ENCODE data around the gene APBA3.

APBA3 gene

GRCh38 chr19:3751236-3751635, 10.3 kb downstream of the APBA3 start:
- no peak for FAIRE-seq

GRCh38 chr19:3750211-3750610, 11.3 kb downstream of the APBA3 start:
- FAIRE-seq, result no peak
- no peak for DNase-seq (ENCODE audit: insufficient read length, low spot score)

More at GRCh38 chr19:3751236-3751635, 10.3 kb downstream of the APBA3 start:
- DNase-seq (ENCODE audit: insufficient read length, low spot score), result no peak

- FAIRE-seq, result no peak
- DNase-seq (ENCODE audit: insufficient read length, low spot score), result no peak
Measured at GRCh38 chr19:3748965-3749364, 12.5 kb downstream of the APBA3 start.

- FAIRE-seq, result no peak
- DNase-seq (ENCODE audit: insufficient read length, low spot score), result no peak
Measured at GRCh38 chr19:3746371-3747056, 15.0 kb downstream of the APBA3 start.

GRCh38 chr19:3745363-3746045, 16.0 kb downstream of the APBA3 start:
- FAIRE-seq, result no peak

GRCh38 chr19:3743486-3743885, 18.0 kb downstream of the APBA3 start:
- DNase-seq (ENCODE audit: insufficient read length, low spot score), result no peak

More at GRCh38 chr19:3745363-3746045, 16.0 kb downstream of the APBA3 start:
- no peak for DNase-seq (ENCODE audit: insufficient read length, low spot score)

GRCh38 chr19:3740431-3740830, 21.1 kb downstream of the APBA3 start:
- no peak for DNase-seq (ENCODE audit: insufficient read length, low spot score)
- no peak for FAIRE-seq

More at GRCh38 chr19:3743486-3743885, 18.0 kb downstream of the APBA3 start:
- FAIRE-seq, result no peak

GRCh38 chr19:3738477-3739220, 22.8 kb downstream of the APBA3 start:
- no peak for DNase-seq (ENCODE audit: insufficient read length, low spot score)
- no peak for FAIRE-seq

GRCh38 chr19:3737487-3738205, 23.8 kb downstream of the APBA3 start:
- DNase-seq (ENCODE audit: insufficient read length, low spot score) (no peak), FAIRE-seq (no peak)

- FAIRE-seq, result no peak
- DNase-seq (ENCODE audit: insufficient read length, low spot score), result no peak
Measured at GRCh38 chr19:3736106-3736724, 25.3 kb downstream of the APBA3 start.

GRCh38 chr19:3734310-3734600, 27.2 kb downstream of the APBA3 start:
- FAIRE-seq (no peak), DNase-seq (ENCODE audit: insufficient read length, low spot score) (no peak)

GRCh38 chr19:3733549-3734309, 27.8 kb downstream of the APBA3 start:
- no peak for FAIRE-seq
- no peak for DNase-seq (ENCODE audit: insufficient read length, low spot score)

- DNase-seq (ENCODE audit: insufficient read length, low spot score), result no peak
- FAIRE-seq, result no peak
Measured at GRCh38 chr19:3732108-3732507, 29.4 kb downstream of the APBA3 start.

GRCh38 chr19:3730457-3730958, 31.0 kb downstream of the APBA3 start:
- DNase-seq (ENCODE audit: insufficient read length, low spot score) (no peak), FAIRE-seq (no peak)

GRCh38 chr19:3725640-3726310, 35.7 kb downstream of the APBA3 start:
- no peak for DNase-seq (ENCODE audit: insufficient read length, low spot score)
- no peak for FAIRE-seq

GRCh38 chr19:3725121-3725520, 36.4 kb downstream of the APBA3 start:
- DNase-seq (ENCODE audit: insufficient read length, low spot score) (no peak), FAIRE-seq (no peak)

GRCh38 chr19:3723883-3724282, 37.6 kb downstream of the APBA3 start:
- FAIRE-seq (no peak), DNase-seq (ENCODE audit: insufficient read length, low spot score) (no peak)

GRCh38 chr19:3723110-3723488, 38.4 kb downstream of the APBA3 start:
- DNase-seq (ENCODE audit: insufficient read length, low spot score) (no peak), FAIRE-seq (no peak)

- FAIRE-seq (no peak), DNase-seq (ENCODE audit: insufficient read length, low spot score) (no peak)
Measured at GRCh38 chr19:3722443-3723109, 38.9 kb downstream of the APBA3 start.
